ENCODE data around the gene NOXO1. TPM values are rescaled to one million over a fixed set of nuclear protein-coding genes. Genes with fewer than 3 reads are reported as not detected.

NOXO1 gene
- total RNA-seq, 1 experiment from 2014 or later: 1.7 TPM

DNA sequence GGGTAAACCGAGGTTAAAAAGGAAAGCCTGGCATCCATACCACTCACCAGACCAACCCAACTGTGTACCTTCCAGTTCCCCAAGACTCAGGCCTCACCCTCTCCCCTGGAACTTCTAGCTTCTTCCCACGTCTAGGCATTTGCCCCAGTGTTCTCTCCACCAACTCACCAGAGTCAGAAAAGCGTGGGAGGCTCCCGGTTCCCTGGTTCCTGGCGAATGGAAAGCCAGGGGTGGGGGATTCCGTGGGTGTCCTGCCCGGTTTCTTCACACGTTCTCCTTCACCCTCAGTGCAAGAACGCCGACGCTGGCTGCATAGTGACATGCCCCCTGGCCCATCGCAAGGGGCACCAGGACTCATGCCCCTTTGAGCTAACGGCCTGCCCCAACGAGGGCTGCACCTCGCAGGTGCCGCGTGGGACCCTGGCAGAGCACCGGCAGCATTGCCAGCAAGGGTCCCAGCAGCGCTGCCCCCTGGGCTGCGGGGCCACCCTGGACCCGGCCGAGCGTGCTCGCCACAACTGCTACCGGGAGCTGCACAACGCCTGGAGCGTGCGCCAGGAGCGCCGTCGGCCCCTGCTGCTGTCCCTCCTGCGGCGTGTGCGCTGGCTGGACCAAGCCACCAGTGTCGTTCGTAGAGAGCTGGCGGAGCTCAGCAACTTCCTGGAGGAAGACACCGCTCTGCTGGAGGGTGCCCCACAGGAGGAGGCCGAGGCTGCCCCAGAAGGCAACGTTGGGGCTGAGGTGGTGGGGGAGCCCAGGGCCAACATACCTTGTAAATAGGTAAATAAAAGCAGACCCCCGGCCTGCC, 12.9 kb downstream of the NOXO1 start:
- Histone ChIP-seq H4K8ac (replicated peaks; ENCODE audit: insufficient read length, low read depth, low read length) (no peak overlapping the region), H4K91ac (ENCODE audit: insufficient read length, low read depth, low read length) (no peak overlapping the region), H3K4me1 (ENCODE audit: insufficient read depth, low read length) (no peaks in the 10 kb centered on the region), H3K79me1 (ENCODE audit: insufficient read depth, low read depth, low read length, poor library complexity, severe bottlenecking) (peaks cover 5% of the 10 kb centered on the region), H3K4me2 (ENCODE audit: insufficient read depth, insufficient read length, low read length) (no peak overlapping the region), H2BK20ac (ENCODE audit: low read depth, low read length, poor library complexity, severe bottlenecking) (no peak overlapping the region), H2BK15ac (ENCODE audit: low read depth, low read length) (no peak overlapping the region), H2BK5ac (ENCODE audit: insufficient read length, low read length) (no peak overlapping the region), H3K4ac (ENCODE audit: low read depth, low read length) (no peak overlapping the region), H2AFZ (ENCODE audit: low read length) (no peak overlapping the region), H3K9ac (ENCODE audit: extremely low read depth, insufficient read length, low read length) (no peak overlapping the region), H3K27me3 (ENCODE audit: insufficient read depth, low read length) (no peaks in the 10 kb centered on the region), H2BK12ac (ENCODE audit: insufficient read length, low read depth, low read length) (no peak overlapping the region), H4K20me1 (ENCODE audit: control insufficient read depth, insufficient read depth, insufficient read length) (no peaks in the 10 kb centered on the region), H3K79me2 (ENCODE audit: insufficient read depth, low read length) (peaks cover 23% of the 10 kb centered on the region), H3K23me2 (ENCODE audit: insufficient read length, low read depth, low read length, poor library complexity, severe bottlenecking) (peaks cover 21% of the 10 kb centered on the region), H2BK120ac (ENCODE audit: low read depth, low read length, poor library complexity, severe bottlenecking) (no peak overlapping the region), H3K14ac (ENCODE audit: insufficient read depth, low read length) (no peak overlapping the region), H3T11ph (ENCODE audit: low read length) (no peak overlapping the region), H3K9me3 (ENCODE audit: control insufficient read depth, low read depth, low read length) (no peaks in the 10 kb centered on the region), H3K56ac (ENCODE audit: insufficient read length, low read depth, low read length) (no peak overlapping the region), H3K27ac (ENCODE audit: insufficient read length, low read depth, low read length) (no peak overlapping the region), H3K18ac (ENCODE audit: insufficient read length, low read depth, low read length) (no peak overlapping the region), H4K5ac (ENCODE audit: insufficient read length, low read depth, low read length) (no peak overlapping the region), H3K23ac (ENCODE audit: insufficient read length, low read depth, low read length) (no peak overlapping the region), H2AK5ac (ENCODE audit: insufficient read length, low read length) (no peak overlapping the region)
- peaks cover 2% of the 10 kb centered on the region; the same call in 1 of the 2 replicates for H3K27me3 Mint-ChIP-seq (ENCODE audit: low read depth)
- H3K9me3 Mint-ChIP-seq: peaks cover 0 to 3% of the 10 kb centered on the region in 2 experiments; a peak in 3 of 5 replicates
- TF ChIP-seq CTCF (conservative IDR thresholded peaks at IDR 0.05): no peak
- no peak for DNase-seq
- H3K27ac Mint-ChIP-seq: no peak overlapping the region
- H3K4me3 Mint-ChIP-seq: no peak overlapping the region
- H3K36me3 Mint-ChIP-seq (ENCODE audit: insufficient read depth in 1 of 3, low read depth in 3 of 3): peaks cover 9 to 14% (median 10%) of the 10 kb centered on the region in 3 experiments
- peaks cover 15 to 27% of the 10 kb centered on the region in 2 experiments for H3K4me1 Mint-ChIP-seq
- no CpG with 5 or more reads among the region's 41 CpGs for WGBS (ENCODE audit: extremely low coverage, insufficient read length, low lambda C conversion rate)

Measured in H9 (cell line).